IMR-90 (cell line): Measurements from ENCODE around the gene FAM171A1. TPM values are rescaled to one million over a fixed set of nuclear protein-coding genes. Genes with fewer than 3 reads are reported as not detected.

Experiments
- ATAC-seq: fragments of 200-7000 bp; cut with Tn5 transposase; 2 replicates; pipeline ENCODE4 v1.9.1; 2020; ENCODE audit warnings: low read depth, mild to moderate bottlenecking, moderate library complexity
- BruUV-seq: library from RNA; stranded (reverse); fragments of 400-500 nt; replicated peaks from 2 replicates; lab custom pipeline; 2021; lab: Mats Ljungman, UMichigan
- CTCF ChIA-PET: fragments of 300-600 bp; formaldehyde crosslinking; extraction: SDS; loops from one replicate; lab custom pipeline; 2021; ENCODE audit warnings: antibody characterized with exemption; lab: Yijun Ruan, JAX
- POLR2A ChIA-PET: fragments of 300-600 bp; sonication (Branson Sonifier 250); formaldehyde crosslinking; loops from one replicate; lab custom pipeline; 2022; ENCODE audit warnings: antibody characterized with exemption; ENCODE audit not compliant: unreplicated experiment; lab: Charles Lee
- DNase-seq: peaks from one replicate; pipeline ENCODE4 v3.0.0; 2013
- H2AFZ ChIP-seq: replicated peaks from 2 replicates; pipeline ENCODE3; 2013; ENCODE audit warnings: low read length, mild to moderate bottlenecking; ENCODE audit not compliant: poor library complexity
- H2AK5ac ChIP-seq: 2 replicates; pipeline ENCODE4 v1.6.1; 2013; ENCODE audit warnings: low read depth, low read length, inconsistent platforms
- H2AK9ac ChIP-seq: replicated peaks from 2 replicates; pipeline ENCODE3; 2013; ENCODE audit warnings: mild to moderate bottlenecking, low read depth, low read length, moderate library complexity; ENCODE audit not compliant: poor library complexity
- H2BK120ac ChIP-seq: 2 replicates; pipeline ENCODE4 v1.6.1; 2013; ENCODE audit warnings: low read depth, low read length, inconsistent platforms
- H2BK15ac ChIP-seq: 3 replicates; pipeline ENCODE4 v1.6.1; 2013; ENCODE audit warnings: low read depth, low read length, inconsistent platforms
- H2BK20ac ChIP-seq: 2 replicates; pipeline ENCODE4 v1.6.1; 2013; ENCODE audit warnings: low read depth, mild to moderate bottlenecking, inconsistent platforms, low read length, moderate library complexity
- H2BK5ac ChIP-seq: 2 replicates; pipeline ENCODE4 v1.6.1; 2013; ENCODE audit warnings: mild to moderate bottlenecking, low read depth, low read length, inconsistent platforms; ENCODE audit not compliant: poor library complexity, severe bottlenecking
- H3K14ac ChIP-seq: replicated peaks from 2 replicates; pipeline ENCODE4 v1.6.1; 2013; ENCODE audit warnings: low read depth, low read length, inconsistent platforms
- H3K18ac ChIP-seq: 2 replicates; pipeline ENCODE4 v1.6.1; 2013; ENCODE audit warnings: low read depth, low read length, control low read depth
- H3K23ac ChIP-seq: 2 replicates; pipeline ENCODE4 v1.6.1; 2013; ENCODE audit warnings: low read depth, low read length, inconsistent platforms
- H3K27ac ChIP-seq: 2 replicates; pipeline ENCODE4 v1.5.1; 2013; ENCODE audit warnings: mild to moderate bottlenecking, control low read depth, low read length; ENCODE audit not compliant: insufficient read depth
- H3K27me3 ChIP-seq: 2 replicates; pipeline ENCODE4 v1.6.1; 2013; ENCODE audit warnings: low read length; ENCODE audit not compliant: control insufficient read depth, insufficient read depth
- H3K36me3 ChIP-seq: 2 replicates; pipeline ENCODE4 v1.6.1; 2013; ENCODE audit warnings: low read length, mixed read lengths; ENCODE audit not compliant: control insufficient read depth, insufficient read depth
- H3K4ac ChIP-seq: 2 replicates; pipeline ENCODE4 v1.6.1; 2013; ENCODE audit warnings: low read depth, low read length, inconsistent platforms
- H3K4me1 ChIP-seq: 2 replicates; pipeline ENCODE4 v1.6.1; 2013; ENCODE audit warnings: low read length, mixed read lengths; ENCODE audit not compliant: control insufficient read depth, insufficient read depth
- H3K4me2 ChIP-seq: 2 replicates; pipeline ENCODE4 v1.6.1; 2013; ENCODE audit warnings: low read depth, mild to moderate bottlenecking, control low read depth, low read length, moderate library complexity
- H3K4me3 ChIP-seq: 2 replicates; pipeline ENCODE4 v1.5.1; 2013; ENCODE audit warnings: low read depth, mild to moderate bottlenecking, control low read depth, low read length, moderate library complexity; ENCODE audit not compliant: insufficient read depth
- H3K56ac ChIP-seq: 2 replicates; pipeline ENCODE4 v1.6.1; 2013; ENCODE audit warnings: low read length, inconsistent platforms; ENCODE audit not compliant: insufficient read depth; ENCODE audit errors: extremely low read depth
- H3K79me1 ChIP-seq, 2 experiments: 2 replicates each; pipeline ENCODE4 v1.6.1; 2013; ENCODE audit warnings: low read length in 2 of 2, inconsistent platforms in 1 of 2, low read depth in 1 of 2
- H3K9ac ChIP-seq: 2 replicates; pipeline ENCODE4 v1.6.1; 2013; ENCODE audit warnings: low read depth, low read length, control low read depth
- H3K9me1 ChIP-seq: 2 replicates; pipeline ENCODE4 v1.6.1; 2013; ENCODE audit warnings: low read length, inconsistent platforms; ENCODE audit not compliant: insufficient read depth
- H3K9me3 ChIP-seq: 2 replicates; pipeline ENCODE4 v1.6.1; 2013; ENCODE audit warnings: low read length; ENCODE audit not compliant: control insufficient read depth, insufficient read depth
- H4K20me1 ChIP-seq: 2 replicates; pipeline ENCODE4 v1.6.1; 2013; ENCODE audit warnings: low read length, inconsistent platforms; ENCODE audit not compliant: insufficient read depth
- H4K5ac ChIP-seq: 2 replicates; pipeline ENCODE4 v1.6.1; 2013; ENCODE audit warnings: mild to moderate bottlenecking, low read depth, low read length, control low read depth
- H4K8ac ChIP-seq, 2 experiments: 2 replicates each; pipeline ENCODE4 v1.6.1; 2013; ENCODE audit warnings: low read depth in 2 of 2, low read length in 2 of 2, control low read depth in 1 of 2, inconsistent platforms in 1 of 2
- H4K91ac ChIP-seq: 2 replicates; pipeline ENCODE4 v1.6.1; 2013; ENCODE audit warnings: low read depth, low read length, inconsistent platforms; ENCODE audit not compliant: insufficient read depth
- BHLHE40 ChIP-seq: fragments of 150-350 bp; IDR thresholded peaks from 2 replicates; pipeline ENCODE4 v1.6.1; 2016; ENCODE audit warnings: mild to moderate bottlenecking, low read depth, low read length
- CEBPB ChIP-seq: IDR thresholded peaks from 2 replicates; pipeline ENCODE4 v1.6.1; 2012; ENCODE audit warnings: low read depth, low read length, improper control_type of control experiment
- CHD1 ChIP-seq: IDR thresholded peaks from 2 replicates; pipeline ENCODE4 v1.6.1; 2012; ENCODE audit warnings: low read depth, low read length, improper control_type of control experiment
- FOS ChIP-seq: fragments of 150-350 bp; IDR thresholded peaks from 2 replicates; pipeline ENCODE4 v1.6.1; 2016; ENCODE audit warnings: low read depth, low read length
- MAFK ChIP-seq: IDR thresholded peaks from 2 replicates; pipeline ENCODE4 v1.6.1; 2012; ENCODE audit warnings: low read depth, low read length, improper control_type of control experiment
- MAZ ChIP-seq: IDR thresholded peaks from 2 replicates; pipeline ENCODE4 v1.6.1; 2012; ENCODE audit warnings: low read depth, mild to moderate bottlenecking, low read length, improper control_type of control experiment, moderate library complexity, borderline replicate concordance
- MXI1 ChIP-seq: IDR thresholded peaks from 2 replicates; pipeline ENCODE4 v1.6.1; 2012; ENCODE audit warnings: low read depth, mild to moderate bottlenecking, low read length, moderate library complexity, borderline replicate concordance
- NFE2L2 ChIP-seq: fragments of 150-350 bp; IDR thresholded peaks from 2 replicates; pipeline ENCODE4 v1.6.1; 2016; ENCODE audit warnings: low read depth, mild to moderate bottlenecking, low read length
- POLR2A ChIP-seq: IDR thresholded peaks from 2 replicates; pipeline ENCODE4 v1.6.1; 2012; ENCODE audit warnings: mild to moderate bottlenecking, low read depth, low read length
- RAD21 ChIP-seq: IDR thresholded peaks from 2 replicates; pipeline ENCODE4 v1.6.1; 2012; ENCODE audit warnings: low read length, improper control_type of control experiment
- RCOR1 ChIP-seq: IDR thresholded peaks from 2 replicates; pipeline ENCODE4 v1.6.1; 2012; ENCODE audit warnings: mild to moderate bottlenecking, low read length, improper control_type of control experiment; ENCODE audit not compliant: insufficient replicate concordance
- RFX5 ChIP-seq: IDR thresholded peaks from 2 replicates; pipeline ENCODE4 v1.8.0; 2012; ENCODE audit warnings: low read depth, mild to moderate bottlenecking, low read length, moderate library complexity
- SMC3 ChIP-seq: fragments of 150-350 bp; IDR thresholded peaks from 2 replicates; pipeline ENCODE4 v1.6.1; 2016; ENCODE audit warnings: low read depth, mild to moderate bottlenecking, antibody characterized with exemption, low read length, moderate library complexity
- WGBS, 2 experiments: methylation state at CpG; one replicate each; pipeline versions ENCODE4 v1.1.5 to v1.1.7; 2013; ENCODE audit warnings: missing lambda C conversion rate in 2 of 2; ENCODE audit not compliant: insufficient read length in 1 of 2; ENCODE audit errors: extremely low coverage in 2 of 2; 5-methylcytosine and 5-hydroxymethylcytosine counted together
- dilution Hi-C: fragments of 300-500 bp; cut with HindIII; formaldehyde crosslinking; loops from one replicate; pipeline ENCODE4 v1.14.3; 2018; ENCODE audit warnings: low sequenced_read_pairs; ENCODE audit not compliant: unreplicated experiment
- in situ Hi-C: fragments of 300-500 bp; cut with MboI; formaldehyde crosslinking; loops from 3 replicates; pipeline ENCODE4 v1.14.3; 2019; ENCODE audit warnings: low sequenced_read_pairs, inconsistent platforms, mixed read lengths
- intact Hi-C: fragments of 100-400 bp; cut with micrococcal nuclease; formaldehyde crosslinking; loops from 2 replicates; pipeline ENCODE4 v1.10.0; 2022
- polyA plus RNA-seq, 3 experiments: library from polyadenylated mRNA; depleted of rRNA; stranded (reverse); fragments of >200 nt; gene quantifications; 2 replicates each; pipeline ENCODE4 v1.2.3, GENCODE V29; 2012; ENCODE audit warnings: low replicate concordance in 1 of 3
- total RNA-seq: library from RNA; depleted of rRNA; stranded (reverse); fragments of >200 nt; gene quantifications from 2 replicates; pipeline ENCODE4 v1.2.3, GENCODE V29; 2012
- TF ChIP-seq, protein P1 (sequence below): fragments of 150-350 bp; IDR thresholded peaks from 2 replicates; pipeline ENCODE4 v1.6.1; 2017; ENCODE audit warnings: mild to moderate bottlenecking, antibody characterized with exemption, low read length, low read depth
- TF ChIP-seq, protein P2 (sequence below): conservative IDR thresholded peaks from 2 replicates; pipeline ENCODE4 v1.5.1; 2012; ENCODE audit warnings: mild to moderate bottlenecking, low read depth, low read length, improper control_type of control experiment
- TF ChIP-seq, protein P3 (sequence below): fragments of 150-350 bp; IDR thresholded peaks from 2 replicates; pipeline ENCODE4 v1.6.1; 2016; ENCODE audit warnings: low read depth, mild to moderate bottlenecking, low read length, moderate library complexity, borderline replicate concordance

The FAM171A1 gene
- total and polyA plus RNA-seq, 2 of the 4 experiments (the other 2 are of a cell fraction): 20.3 to 30.6 TPM

DNA sequence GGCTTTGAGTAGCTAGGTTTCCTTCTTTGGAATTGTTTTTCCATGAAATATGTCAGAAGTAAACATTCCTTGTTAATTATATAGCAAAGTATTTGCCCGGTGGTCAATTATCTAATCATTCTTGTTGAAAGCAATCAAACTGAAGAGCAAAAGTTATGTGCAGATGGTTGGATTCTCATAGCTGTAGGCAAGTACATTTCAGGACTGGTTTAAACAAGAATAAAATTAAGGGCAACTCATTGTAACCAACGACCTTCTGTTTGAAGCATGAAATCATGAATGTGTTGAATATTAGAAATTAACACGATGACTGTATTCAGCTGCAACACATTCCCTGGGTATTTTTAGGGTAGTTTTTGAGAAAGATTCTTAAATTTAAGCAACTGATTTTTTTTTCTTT is 140.8 kb downstream of the FAM171A1 start:
- Histone ChIP-seq H2BK20ac (no peak overlapping the region), H3K4me2 (no peak overlapping the region), H4K8ac (no peak overlapping the region), H3K14ac (no peak overlapping the region), H4K20me1 (no peaks in the 10 kb centered on the region), H2AK5ac (no peak overlapping the region), H3K27me3 (no peaks in the 10 kb centered on the region), H3K9me3 (no peaks in the 10 kb centered on the region), H3K4ac (no peak overlapping the region), H3K4me1 (peaks cover 7% of the 10 kb centered on the region; the same call in 1 of the 2 replicates), H2BK120ac (no peak overlapping the region), H4K91ac (no peak overlapping the region), H3K27ac (no peak overlapping the region), H3K23ac (no peak overlapping the region), H2BK5ac (no peak overlapping the region), H3K9ac (no peak overlapping the region), H3K18ac (no peak overlapping the region), H3K9me1 (peaks cover 6% of the 10 kb centered on the region; the same call in 1 of the 2 replicates), H3K79me1 (peaks cover 4 to 13% of the 10 kb centered on the region in 2 experiments; a peak in 2 of 4 replicates), H4K5ac (no peak overlapping the region), H2AFZ (no peak overlapping the region), H3K4me3 (no peak overlapping the region), H3K56ac (no peak overlapping the region), H2BK15ac (no peak overlapping the region), H2AK9ac (no peak overlapping the region), H3K36me3 (no peaks in the 10 kb centered on the region)
- in situ Hi-C loops: no loop called here
- ATAC-seq: no peak
- ChIA-PET POLR2A (no interaction called here), CTCF (no interaction called here)
- no peak for DNase-seq
- no TSS peak for BruUV-seq
- WGBS, 2 experiments: 100% methylated on average over 2 of the region's 3 CpGs; no CpG with 5 or more reads in 1 of the 2 experiments
- no peak for TF ChIP-seq CEBPB
- TF ChIP-seq CHD1: no peak
- TF ChIP-seq SMC3: no peak
- TF ChIP-seq, protein P1, sequence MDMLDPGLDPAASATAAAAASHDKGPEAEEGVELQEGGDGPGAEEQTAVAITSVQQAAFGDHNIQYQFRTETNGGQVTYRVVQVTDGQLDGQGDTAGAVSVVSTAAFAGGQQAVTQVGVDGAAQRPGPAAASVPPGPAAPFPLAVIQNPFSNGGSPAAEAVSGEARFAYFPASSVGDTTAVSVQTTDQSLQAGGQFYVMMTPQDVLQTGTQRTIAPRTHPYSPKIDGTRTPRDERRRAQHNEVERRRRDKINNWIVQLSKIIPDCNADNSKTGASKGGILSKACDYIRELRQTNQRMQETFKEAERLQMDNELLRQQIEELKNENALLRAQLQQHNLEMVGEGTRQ: no peak
- no peak for TF ChIP-seq NFE2L2
- TF ChIP-seq RAD21: no peak
- TF ChIP-seq RCOR1: no peak
- no peak for TF ChIP-seq MAFK
- no peak for TF ChIP-seq MAZ
- TF ChIP-seq POLR2A: no peak
- TF ChIP-seq BHLHE40: no peak
- no peak for TF ChIP-seq MXI1
- TF ChIP-seq RFX5: no peak
- TF ChIP-seq, protein P2, sequence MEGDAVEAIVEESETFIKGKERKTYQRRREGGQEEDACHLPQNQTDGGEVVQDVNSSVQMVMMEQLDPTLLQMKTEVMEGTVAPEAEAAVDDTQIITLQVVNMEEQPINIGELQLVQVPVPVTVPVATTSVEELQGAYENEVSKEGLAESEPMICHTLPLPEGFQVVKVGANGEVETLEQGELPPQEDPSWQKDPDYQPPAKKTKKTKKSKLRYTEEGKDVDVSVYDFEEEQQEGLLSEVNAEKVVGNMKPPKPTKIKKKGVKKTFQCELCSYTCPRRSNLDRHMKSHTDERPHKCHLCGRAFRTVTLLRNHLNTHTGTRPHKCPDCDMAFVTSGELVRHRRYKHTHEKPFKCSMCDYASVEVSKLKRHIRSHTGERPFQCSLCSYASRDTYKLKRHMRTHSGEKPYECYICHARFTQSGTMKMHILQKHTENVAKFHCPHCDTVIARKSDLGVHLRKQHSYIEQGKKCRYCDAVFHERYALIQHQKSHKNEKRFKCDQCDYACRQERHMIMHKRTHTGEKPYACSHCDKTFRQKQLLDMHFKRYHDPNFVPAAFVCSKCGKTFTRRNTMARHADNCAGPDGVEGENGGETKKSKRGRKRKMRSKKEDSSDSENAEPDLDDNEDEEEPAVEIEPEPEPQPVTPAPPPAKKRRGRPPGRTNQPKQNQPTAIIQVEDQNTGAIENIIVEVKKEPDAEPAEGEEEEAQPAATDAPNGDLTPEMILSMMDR: no peak
- TF ChIP-seq FOS: no peak
- TF ChIP-seq, protein P3, sequence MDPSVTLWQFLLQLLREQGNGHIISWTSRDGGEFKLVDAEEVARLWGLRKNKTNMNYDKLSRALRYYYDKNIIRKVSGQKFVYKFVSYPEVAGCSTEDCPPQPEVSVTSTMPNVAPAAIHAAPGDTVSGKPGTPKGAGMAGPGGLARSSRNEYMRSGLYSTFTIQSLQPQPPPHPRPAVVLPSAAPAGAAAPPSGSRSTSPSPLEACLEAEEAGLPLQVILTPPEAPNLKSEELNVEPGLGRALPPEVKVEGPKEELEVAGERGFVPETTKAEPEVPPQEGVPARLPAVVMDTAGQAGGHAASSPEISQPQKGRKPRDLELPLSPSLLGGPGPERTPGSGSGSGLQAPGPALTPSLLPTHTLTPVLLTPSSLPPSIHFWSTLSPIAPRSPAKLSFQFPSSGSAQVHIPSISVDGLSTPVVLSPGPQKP: no peak
- intact Hi-C loops: no loop called here
- dilution Hi-C loops: no loop called here
